ENCODE measurements around the gene CHODL.

DNA sequence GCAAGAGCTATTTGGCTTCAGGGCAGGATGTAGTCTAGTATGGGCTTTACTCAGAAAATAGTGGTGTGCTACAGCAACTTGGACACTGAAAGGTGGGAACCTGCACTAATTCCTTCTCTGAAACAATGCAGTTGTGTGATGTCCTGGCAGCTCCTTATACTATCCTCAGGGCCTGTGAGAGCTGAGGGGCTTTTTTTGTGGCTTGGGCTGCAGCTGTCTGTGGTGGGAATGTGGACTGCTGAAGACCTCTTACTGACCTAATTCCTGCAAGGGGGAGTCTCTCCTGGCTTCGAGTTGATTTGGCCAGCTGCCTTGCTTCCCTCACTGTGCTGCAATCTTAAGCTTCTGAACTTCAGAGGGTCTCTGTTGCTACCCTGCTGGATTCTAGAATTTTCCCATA, 22.3 kb upstream of the CHODL start:
- TF ChIP-seq, protein P1, sequence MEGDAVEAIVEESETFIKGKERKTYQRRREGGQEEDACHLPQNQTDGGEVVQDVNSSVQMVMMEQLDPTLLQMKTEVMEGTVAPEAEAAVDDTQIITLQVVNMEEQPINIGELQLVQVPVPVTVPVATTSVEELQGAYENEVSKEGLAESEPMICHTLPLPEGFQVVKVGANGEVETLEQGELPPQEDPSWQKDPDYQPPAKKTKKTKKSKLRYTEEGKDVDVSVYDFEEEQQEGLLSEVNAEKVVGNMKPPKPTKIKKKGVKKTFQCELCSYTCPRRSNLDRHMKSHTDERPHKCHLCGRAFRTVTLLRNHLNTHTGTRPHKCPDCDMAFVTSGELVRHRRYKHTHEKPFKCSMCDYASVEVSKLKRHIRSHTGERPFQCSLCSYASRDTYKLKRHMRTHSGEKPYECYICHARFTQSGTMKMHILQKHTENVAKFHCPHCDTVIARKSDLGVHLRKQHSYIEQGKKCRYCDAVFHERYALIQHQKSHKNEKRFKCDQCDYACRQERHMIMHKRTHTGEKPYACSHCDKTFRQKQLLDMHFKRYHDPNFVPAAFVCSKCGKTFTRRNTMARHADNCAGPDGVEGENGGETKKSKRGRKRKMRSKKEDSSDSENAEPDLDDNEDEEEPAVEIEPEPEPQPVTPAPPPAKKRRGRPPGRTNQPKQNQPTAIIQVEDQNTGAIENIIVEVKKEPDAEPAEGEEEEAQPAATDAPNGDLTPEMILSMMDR (IDR thresholded peaks at IDR 0.05), result no peak
- TF ChIP-seq POLR2A (IDR thresholded peaks at IDR 0.05), result no peak
